ENCODE data around the gene RASGRP4. TPM values are rescaled to one million over a fixed set of nuclear protein-coding genes. Genes with fewer than 3 reads are reported as not detected.

The RASGRP4 gene
- total RNA-seq, 1 donor from 2014 or later: 0.64 TPM

GRCh38 chr19:38405276-38405675 lies 20.7 kb downstream of the RASGRP4 start:
- H3K27ac ChIP-seq: no peak overlapping the region
- H3K27me3 ChIP-seq: no peaks in the 10 kb centered on the region
- no peaks in the 10 kb centered on the region for H3K9me3 ChIP-seq
- no peak for TF ChIP-seq CTCF (IDR thresholded peaks at IDR 0.05)
- H3K4me1 ChIP-seq: peaks cover 0 to 11% of the 10 kb centered on the region in 2 donors
- no peak for DNase-seq (ENCODE audit: low spot score in 2 of 2)
- intact Hi-C loops (cut with DNase I): no loop called here
- H3K4me3 ChIP-seq: no peak overlapping the region
- H3K36me3 ChIP-seq: peaks cover 12 to 19% of the 10 kb centered on the region in 2 donors

DNA sequence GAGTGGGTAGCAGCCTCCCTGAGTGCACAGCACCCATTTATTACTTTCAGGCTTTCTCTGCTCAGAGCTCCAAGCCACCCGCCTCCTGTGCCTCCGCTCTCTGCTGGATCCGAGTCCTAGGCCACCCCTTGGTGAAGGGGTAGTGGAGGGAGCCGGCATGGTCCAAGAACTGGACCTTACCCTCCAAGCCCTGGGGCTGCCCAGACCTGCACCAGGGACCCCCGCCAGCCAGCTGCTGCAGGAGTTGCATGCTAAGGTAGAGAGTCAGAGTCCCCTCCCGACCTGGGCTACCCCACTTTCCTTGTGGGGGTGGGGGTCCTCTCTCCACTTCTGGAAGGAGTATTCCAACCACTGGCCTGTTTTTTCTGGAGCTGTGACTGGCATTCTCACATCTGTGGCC lies 21.2 kb downstream of the RASGRP4 start:
- Histone ChIP-seq H3K27me3 (no peaks in the 10 kb centered on the region), H3K9me3 (no peaks in the 10 kb centered on the region), H3K4me1 (peaks cover 0 to 11% of the 10 kb centered on the region in 2 donors), H3K36me3 (peaks cover 12 to 19% of the 10 kb centered on the region in 2 donors), H3K4me3 (no peak overlapping the region), H3K27ac (no peak overlapping the region)
- intact Hi-C loops (cut with DNase I): loop anchor here (5.0 kb wide), 1 partner anchor 497 kb away; no protein-coding TSS in a partner anchor
- no peak for DNase-seq (ENCODE audit: low spot score in 2 of 2)
- TF ChIP-seq CTCF (IDR thresholded peaks at IDR 0.05): no peak

DNA sequence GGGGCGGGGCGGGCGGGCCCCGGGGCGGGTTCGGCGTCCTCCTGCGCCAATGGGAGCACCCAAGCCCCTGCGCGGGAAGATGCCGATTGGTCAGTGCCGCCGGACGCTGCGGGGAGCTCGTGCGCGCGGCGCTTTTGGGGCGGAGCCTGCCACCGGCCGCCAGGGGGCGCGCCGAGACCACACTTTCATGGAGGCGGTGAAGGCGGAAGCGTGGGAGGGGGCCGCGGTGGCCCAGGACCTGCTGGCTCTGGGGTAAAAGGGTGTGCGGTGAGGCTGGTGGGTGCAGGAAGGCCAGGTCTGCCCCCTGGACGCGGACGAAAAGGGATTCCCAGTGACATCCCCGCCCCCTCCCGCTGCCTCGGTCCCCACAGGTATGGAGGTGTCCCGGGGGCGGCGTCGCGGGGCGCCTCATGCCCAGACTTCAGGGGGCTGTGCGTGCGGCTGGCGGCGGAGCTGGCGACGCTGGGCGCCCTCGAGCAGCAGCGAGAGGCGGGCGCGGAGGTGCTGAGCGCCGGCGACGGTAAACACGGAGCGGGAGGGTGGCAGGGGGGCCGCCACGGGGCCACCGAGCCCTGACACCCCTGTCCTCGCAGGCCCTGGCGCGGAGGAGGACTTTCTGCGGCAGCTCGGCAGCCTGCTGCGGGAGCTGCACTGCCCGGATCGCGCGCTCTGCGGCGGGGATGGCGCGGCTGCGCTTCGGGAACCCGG lies 22.9 kb downstream of the RASGRP4 start, which contains the start of gene FAM98C:
FAM98C (plus strand) TSS at position 127 of the 708 bp plus-strand sequence; CDS start at position 188, 61 bp downstream.
- H3K4me3 ChIP-seq: peak within 1 kb of the TSS; percentile 93

DNA sequence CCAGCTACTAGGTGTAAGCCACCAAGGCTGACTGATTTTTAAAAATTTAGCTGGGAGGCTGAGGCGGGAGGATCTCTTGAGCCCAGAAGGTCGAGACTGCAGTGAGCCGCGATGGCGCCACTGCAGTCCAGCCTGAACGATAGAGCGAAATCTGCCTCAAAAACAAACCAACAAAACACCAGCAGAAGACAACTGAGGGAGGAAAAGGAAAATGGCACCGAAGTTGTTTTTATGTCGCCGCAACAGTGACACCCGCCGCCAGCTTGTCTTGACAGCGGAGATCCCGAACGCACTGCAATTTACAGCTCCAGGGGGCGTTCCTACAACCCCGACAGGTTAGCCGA lies 23.4 kb downstream of the RASGRP4 start:
- no peak for DNase-seq (ENCODE audit: low spot score in 2 of 2)
- Histone ChIP-seq H3K4me1 (peaks cover 0 to 11% of the 10 kb centered on the region in 2 donors), H3K27me3 (no peaks in the 10 kb centered on the region), H3K4me3 (peak overlapping the region; percentile 49 to 93), H3K27ac (no peak overlapping the region), H3K9me3 (no peaks in the 10 kb centered on the region), H3K36me3 (peaks cover 9 to 19% of the 10 kb centered on the region in 2 donors)
- intact Hi-C loops (cut with DNase I): loop anchor here (2.0 to 5.0 kb wide), 4 partner anchors 66 to 500 kb away; no protein-coding TSS in a partner anchor
- TF ChIP-seq CTCF (IDR thresholded peaks at IDR 0.05): no peak

More for the DNA sequence above, 22.9 kb downstream of the RASGRP4 start, which contains the start of gene FAM98C:
- intact Hi-C loops (cut with DNase I): loop anchor here (1.0 to 5.0 kb wide), 7 partner anchors 15 to 527 kb away; partner anchors contain the start of genes GGN, MRPS12, PSMD8 and SARS2
- Histone ChIP-seq H3K27me3 (no peaks in the 10 kb centered on the region), H3K4me1 (peaks cover 0 to 11% of the 10 kb centered on the region in 2 donors), H3K9me3 (no peaks in the 10 kb centered on the region), H3K27ac (peak within 1 kb of the TSS; percentile 72 to 73), H3K36me3 (peaks cover 9 to 19% of the 10 kb centered on the region in 2 donors)
- peak; percentile 92 to 99 for DNase-seq (ENCODE audit: low spot score in 2 of 2)
- peak; percentile 95 to 97 (median 96) for TF ChIP-seq CTCF (IDR thresholded peaks at IDR 0.05)

DNA sequence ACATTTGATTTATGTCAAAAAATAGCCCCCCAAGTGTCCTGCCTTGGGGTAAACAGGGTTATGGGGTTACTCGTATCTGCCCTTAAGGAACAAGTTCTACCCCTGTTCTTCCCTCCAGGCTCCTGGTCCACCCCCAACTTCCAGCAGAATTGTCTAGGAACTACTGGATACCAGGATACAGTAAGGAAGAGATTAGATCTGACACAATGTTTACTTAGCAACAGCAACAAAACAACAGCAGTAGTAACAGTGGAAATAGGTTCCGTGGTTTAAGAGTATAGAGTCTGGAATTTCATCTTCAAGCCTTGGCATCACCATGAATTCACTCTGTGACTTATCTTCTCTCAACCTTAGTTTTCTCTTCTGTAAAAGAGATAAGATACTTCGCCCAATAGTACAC lies 24.9 kb downstream of the RASGRP4 start:
- Histone ChIP-seq H3K27ac (no peak overlapping the region), H3K9me3 (no peaks in the 10 kb centered on the region), H3K4me3 (no peak overlapping the region), H3K36me3 (peaks cover 0 to 9% of the 10 kb centered on the region in 2 donors), H3K27me3 (no peaks in the 10 kb centered on the region), H3K4me1 (peaks cover 0 to 11% of the 10 kb centered on the region in 2 donors)
- intact Hi-C loops (cut with DNase I): loop anchor here (5.0 kb wide), 1 partner anchor 501 kb away; no protein-coding TSS in a partner anchor
- no peak for TF ChIP-seq CTCF (IDR thresholded peaks at IDR 0.05)
- no peak for DNase-seq (ENCODE audit: low spot score in 2 of 2)
